C1 segment of cervical spinal cord (tissue), 14 donors: ENCODE results near the gene C10orf67.
"Not testable (repeated sequence)": the region's sequence is repeated elsewhere in the genome, so short reads cannot be mapped to it uniquely, and the experiment has no call there.

Source experiments
- DNase-seq, 14 donors: peaks; one replicate each; lab custom pipeline; 2025; lab: John Stamatoyannopoulos, UW

The C10orf67 gene

GRCh38 chr10:23344241-23344841 lies at the start of gene C10orf67:
Gene C10orf67, minus strand, starts transcription at chr10:23344797. Its CDS starts 23 bp downstream, at chr10:23344774.
- DNase-seq, result peak in 10 of 14 donors; percentile 31 to 73 (median 53)

GRCh38 chr10:23391821-23392220 lies 47.2 kb upstream of the C10orf67 start:
- DNase-seq, result no peak

- no peak for DNase-seq
Measured at GRCh38 chr10:23390809-23391208, 46.2 kb upstream of the C10orf67 start.

GRCh38 chr10:23390408-23390807 lies 45.8 kb upstream of the C10orf67 start:
- not testable (repeated sequence) for DNase-seq

- not testable (repeated sequence) for DNase-seq
Measured at GRCh38 chr10:23387516-23387915, 42.9 kb upstream of the C10orf67 start.

- no peak for DNase-seq
Measured at GRCh38 chr10:23386052-23386451, 41.5 kb upstream of the C10orf67 start.

GRCh38 chr10:23384364-23384763 lies 39.8 kb upstream of the C10orf67 start:
- DNase-seq, result no peak

- no peak for DNase-seq
Measured at GRCh38 chr10:23383637-23384036, 39.0 kb upstream of the C10orf67 start.

GRCh38 chr10:23381298-23382040 lies 36.9 kb upstream of the C10orf67 start:
- no peak for DNase-seq

- no peak for DNase-seq
Measured at GRCh38 chr10:23379686-23380085, 35.1 kb upstream of the C10orf67 start.

- no peak for DNase-seq
Measured at GRCh38 chr10:23376229-23376655, 31.6 kb upstream of the C10orf67 start.

- no peak for DNase-seq
Measured at GRCh38 chr10:23375366-23375765, 30.8 kb upstream of the C10orf67 start.

GRCh38 chr10:23373156-23373555 lies 28.6 kb upstream of the C10orf67 start:
- no peak for DNase-seq

- no peak for DNase-seq
Measured at GRCh38 chr10:23371073-23371472, 26.5 kb upstream of the C10orf67 start.

- no peak for DNase-seq
Measured at GRCh38 chr10:23370106-23370505, 25.5 kb upstream of the C10orf67 start.

- no peak for DNase-seq
Measured at GRCh38 chr10:23368816-23369640, 24.4 kb upstream of the C10orf67 start.

- DNase-seq, result no peak
Measured at GRCh38 chr10:23367896-23368595, 23.4 kb upstream of the C10orf67 start.

- not testable (repeated sequence) for DNase-seq
Measured at GRCh38 chr10:23365417-23366030, 20.9 kb upstream of the C10orf67 start.

GRCh38 chr10:23364378-23364777 lies 19.8 kb upstream of the C10orf67 start:
- DNase-seq, result no peak

GRCh38 chr10:23363793-23364135 lies 19.2 kb upstream of the C10orf67 start:
- no peak for DNase-seq
